Fibroblast of villous mesenchyme (primary cell): ENCODE results near the gene LCAT. TPM values are rescaled to one million over a fixed set of nuclear protein-coding genes. Genes with fewer than 3 reads are reported as not detected.
A peak's percentile ranks its signal among the peaks of the same experiment; 100 is the strongest.
"Not testable (repeated sequence)": the region's sequence is repeated elsewhere in the genome, so short reads cannot be mapped to it uniquely, and the experiment has no call there.

Source experiments
- DNase-seq: peaks from one replicate; pipeline ENCODE4 v3.0.0-alpha.2; 2010; ENCODE audit warnings: low read depth
- H3K4me3 ChIP-seq: 2 replicates; pipeline ENCODE4 v1.5.1; 2011; ENCODE audit warnings: low read depth, mild to moderate bottlenecking, low read length
- CTCF ChIP-seq: IDR thresholded peaks from 2 replicates; pipeline ENCODE4 v1.5.1; 2012; ENCODE audit warnings: low read depth, mild to moderate bottlenecking, low read length; ENCODE audit not compliant: insufficient read depth
- total RNA-seq: library from RNA; depleted of rRNA; stranded (reverse); fragments of >200 nt; gene quantifications from 2 replicates; pipeline ENCODE4 v1.2.3, GENCODE V29; 2012

LCAT gene
- total RNA-seq, 1 donor = 8.6 TPM

GRCh38 chr16:67976205-67976604 lies 32.3 kb upstream of the LCAT start:
- H3K4me3 ChIP-seq = no peak overlapping the region
- no peak for DNase-seq
- TF ChIP-seq CTCF = no peak

GRCh38 chr16:67975321-67976105 lies 31.6 kb upstream of the LCAT start:
- no peak for DNase-seq
- no peak for TF ChIP-seq CTCF
- no peak overlapping the region for H3K4me3 ChIP-seq

GRCh38 chr16:67972285-67972684 lies 28.4 kb upstream of the LCAT start:
- not testable (repeated sequence) for H3K4me3 ChIP-seq, DNase-seq

GRCh38 chr16:67971111-67971510 lies 27.2 kb upstream of the LCAT start:
- DNase-seq = no peak
- H3K4me3 ChIP-seq = no peak overlapping the region
- TF ChIP-seq CTCF = no peak

GRCh38 chr16:67969254-67970039 lies 25.5 kb upstream of the LCAT start:
- peak overlapping the region; percentile 96 for H3K4me3 ChIP-seq
- TF ChIP-seq CTCF = no peak
- DNase-seq = peak; percentile 35

GRCh38 chr16:67968400-67969253 lies 24.7 kb upstream of the LCAT start, which contains the start of gene SLC12A4:
SLC12A4 (minus strand) TSS chr16:67968637; CDS start chr16:67968553, 84 bp downstream.
- no peak for TF ChIP-seq CTCF
- peak; percentile 72 for DNase-seq
- H3K4me3 ChIP-seq = peak within 1 kb of the TSS; percentile 96
